KMS-11 (cell line): ENCODE measurements around the gene DLG1.

Source experiments
- H2AFZ ChIP-seq: fragments of 200-600 bp; sonication (generic); 2 replicates; pipeline ENCODE4 v1.6.1; 2016; ENCODE audit warnings: antibody characterized with exemption, mixed run types, low read depth
- H3K27ac ChIP-seq: fragments of 200-600 bp; sonication (generic); 2 replicates; pipeline ENCODE4 v1.6.1; 2016; ENCODE audit warnings: mild to moderate bottlenecking, mixed run types
- H3K27me3 ChIP-seq: fragments of 200-600 bp; sonication (generic); 2 replicates; pipeline ENCODE4 v1.6.1; 2017; ENCODE audit warnings: mild to moderate bottlenecking, low read depth, mixed run types, moderate library complexity; ENCODE audit not compliant: insufficient read depth
- H3K36me3 ChIP-seq: fragments of 200-600 bp; sonication (generic); 2 replicates; pipeline ENCODE4 v1.6.1; 2017; ENCODE audit warnings: mild to moderate bottlenecking, mixed run types; ENCODE audit not compliant: insufficient read depth
- H3K4me1 ChIP-seq: fragments of 200-600 bp; sonication (generic); 2 replicates; pipeline ENCODE4 v1.6.1; 2016; ENCODE audit warnings: mild to moderate bottlenecking, low read depth, mixed run types; ENCODE audit not compliant: poor library complexity, severe bottlenecking
- H3K4me2 ChIP-seq: fragments of 200-600 bp; sonication (generic); 2 replicates; pipeline ENCODE4 v1.7.0; 2016; ENCODE audit warnings: mild to moderate bottlenecking, mixed run types
- H3K4me3 ChIP-seq: fragments of 200-600 bp; sonication (generic); IDR thresholded peaks from 2 replicates; pipeline ENCODE4 v1.6.1; 2017; ENCODE audit warnings: low read depth, low read length, mixed read lengths; ENCODE audit not compliant: insufficient read depth
- H3K79me2 ChIP-seq: fragments of 200-600 bp; sonication (generic); 2 replicates; pipeline ENCODE4 v1.6.1; 2016; ENCODE audit warnings: low read depth, mixed run types; ENCODE audit not compliant: insufficient read depth
- H3K9ac ChIP-seq: fragments of 200-600 bp; sonication (generic); 2 replicates; pipeline ENCODE4 v1.6.1; 2016; ENCODE audit warnings: mild to moderate bottlenecking, mixed run types
- H4K20me1 ChIP-seq: fragments of 200-600 bp; sonication (generic); 2 replicates; pipeline ENCODE4 v1.6.1; 2016; ENCODE audit warnings: mild to moderate bottlenecking, mixed run types; ENCODE audit not compliant: insufficient read depth
- TF ChIP-seq, protein P1 (sequence below): fragments of 200-600 bp; sonication (generic); conservative IDR thresholded peaks from 2 replicates; pipeline ENCODE4 v1.6.1; 2017; ENCODE audit warnings: low read depth, mild to moderate bottlenecking, antibody characterized with exemption, low read length, moderate library complexity, mixed read lengths

The DLG1 gene

DNA sequence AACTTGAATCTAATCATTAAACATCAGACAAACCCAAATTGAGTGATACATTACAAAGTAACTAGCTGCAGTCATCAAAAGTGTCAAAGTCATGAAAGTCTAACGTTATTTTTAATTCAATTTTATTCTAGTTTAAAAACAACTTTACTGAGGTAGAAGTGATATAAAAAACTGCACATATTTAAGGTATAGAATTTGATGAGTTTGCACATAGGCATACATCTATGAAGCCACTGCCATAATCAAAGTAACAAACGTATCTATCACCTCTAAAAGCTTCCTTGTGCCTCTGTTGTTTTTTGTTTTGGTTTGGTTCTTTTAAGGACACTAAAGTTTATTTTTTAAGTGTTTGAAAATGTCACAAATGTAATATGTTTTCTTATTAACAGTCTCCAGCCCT lies 130.9 kb downstream of the DLG1 start:
- TF ChIP-seq, protein P1, sequence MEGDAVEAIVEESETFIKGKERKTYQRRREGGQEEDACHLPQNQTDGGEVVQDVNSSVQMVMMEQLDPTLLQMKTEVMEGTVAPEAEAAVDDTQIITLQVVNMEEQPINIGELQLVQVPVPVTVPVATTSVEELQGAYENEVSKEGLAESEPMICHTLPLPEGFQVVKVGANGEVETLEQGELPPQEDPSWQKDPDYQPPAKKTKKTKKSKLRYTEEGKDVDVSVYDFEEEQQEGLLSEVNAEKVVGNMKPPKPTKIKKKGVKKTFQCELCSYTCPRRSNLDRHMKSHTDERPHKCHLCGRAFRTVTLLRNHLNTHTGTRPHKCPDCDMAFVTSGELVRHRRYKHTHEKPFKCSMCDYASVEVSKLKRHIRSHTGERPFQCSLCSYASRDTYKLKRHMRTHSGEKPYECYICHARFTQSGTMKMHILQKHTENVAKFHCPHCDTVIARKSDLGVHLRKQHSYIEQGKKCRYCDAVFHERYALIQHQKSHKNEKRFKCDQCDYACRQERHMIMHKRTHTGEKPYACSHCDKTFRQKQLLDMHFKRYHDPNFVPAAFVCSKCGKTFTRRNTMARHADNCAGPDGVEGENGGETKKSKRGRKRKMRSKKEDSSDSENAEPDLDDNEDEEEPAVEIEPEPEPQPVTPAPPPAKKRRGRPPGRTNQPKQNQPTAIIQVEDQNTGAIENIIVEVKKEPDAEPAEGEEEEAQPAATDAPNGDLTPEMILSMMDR: no peak
- no peaks in the 10 kb centered on the region for H3K36me3 ChIP-seq
- no peaks in the 10 kb centered on the region for H4K20me1 ChIP-seq
- no peaks in the 10 kb centered on the region for H3K4me1 ChIP-seq
- H2AFZ ChIP-seq: no peak overlapping the region
- H3K4me3 ChIP-seq: no peak overlapping the region
- H3K27ac ChIP-seq: no peak overlapping the region
- no peaks in the 10 kb centered on the region for H3K27me3 ChIP-seq
- H3K4me2 ChIP-seq: no peak overlapping the region
- H3K9ac ChIP-seq: no peak overlapping the region
- no peaks in the 10 kb centered on the region for H3K79me2 ChIP-seq

DNA sequence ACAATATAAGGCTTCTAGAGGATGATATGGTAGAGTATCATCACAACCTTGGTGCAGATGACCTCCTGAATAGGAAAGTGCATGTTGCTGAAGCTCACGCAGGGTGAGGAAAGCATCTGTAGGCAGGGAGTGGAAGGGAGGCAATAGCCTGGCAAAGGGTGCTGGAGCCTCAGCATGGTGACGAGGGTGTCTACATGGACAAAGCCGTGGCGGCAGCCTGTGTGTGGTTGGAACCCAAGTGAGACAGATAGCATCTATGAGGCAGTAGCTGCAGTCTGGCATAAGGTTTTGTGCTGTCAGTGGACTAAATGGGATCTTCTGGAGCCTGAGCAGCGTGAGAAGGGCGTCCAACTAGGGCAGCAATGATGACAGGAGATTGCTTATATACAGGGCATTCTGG lies 132.5 kb downstream of the DLG1 start:
- no peak overlapping the region for H3K4me2 ChIP-seq

DNA sequence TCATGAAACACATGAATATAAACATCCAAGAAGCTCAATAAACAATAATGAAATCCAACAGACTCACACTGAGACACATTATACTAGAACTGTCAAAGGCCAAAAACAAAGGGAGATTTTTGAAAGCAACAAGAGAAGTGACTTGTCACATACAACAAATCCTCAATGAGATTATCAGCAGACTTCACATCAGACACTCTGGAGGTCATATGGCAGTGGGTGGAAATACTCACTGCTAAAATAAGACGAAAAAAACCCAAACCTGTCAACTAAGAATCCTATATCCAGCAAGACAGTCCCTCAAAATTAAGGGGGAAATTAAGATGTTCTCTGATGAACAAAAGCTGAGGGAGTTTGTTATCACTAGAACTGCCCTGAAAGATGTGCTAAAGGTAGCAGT lies 143.4 kb downstream of the DLG1 start:
- Histone ChIP-seq H3K27ac (no peak overlapping the region), H3K36me3 (no peaks in the 10 kb centered on the region), H3K4me1 (peaks cover 14% of the 10 kb centered on the region), H4K20me1 (no peaks in the 10 kb centered on the region), H3K4me3 (no peak overlapping the region), H3K4me2 (no peak overlapping the region), H3K79me2 (peaks cover 7% of the 10 kb centered on the region; the same call in 1 of the 2 replicates), H2AFZ (no peak overlapping the region), H3K9ac (no peak overlapping the region), H3K27me3 (no peaks in the 10 kb centered on the region)
- TF ChIP-seq, protein P1: no peak

More for the DNA sequence above, 132.5 kb downstream of the DLG1 start:
- H3K79me2 ChIP-seq: no peaks in the 10 kb centered on the region
- H2AFZ ChIP-seq: no peak overlapping the region
- TF ChIP-seq, protein P1: no peak
- H3K36me3 ChIP-seq: no peaks in the 10 kb centered on the region
- no peaks in the 10 kb centered on the region for H3K4me1 ChIP-seq
- H3K27ac ChIP-seq: no peak overlapping the region
- H3K4me3 ChIP-seq: no peak overlapping the region
- H3K9ac ChIP-seq: no peak overlapping the region
- H3K27me3 ChIP-seq: no peaks in the 10 kb centered on the region
- H4K20me1 ChIP-seq: no peaks in the 10 kb centered on the region

DNA sequence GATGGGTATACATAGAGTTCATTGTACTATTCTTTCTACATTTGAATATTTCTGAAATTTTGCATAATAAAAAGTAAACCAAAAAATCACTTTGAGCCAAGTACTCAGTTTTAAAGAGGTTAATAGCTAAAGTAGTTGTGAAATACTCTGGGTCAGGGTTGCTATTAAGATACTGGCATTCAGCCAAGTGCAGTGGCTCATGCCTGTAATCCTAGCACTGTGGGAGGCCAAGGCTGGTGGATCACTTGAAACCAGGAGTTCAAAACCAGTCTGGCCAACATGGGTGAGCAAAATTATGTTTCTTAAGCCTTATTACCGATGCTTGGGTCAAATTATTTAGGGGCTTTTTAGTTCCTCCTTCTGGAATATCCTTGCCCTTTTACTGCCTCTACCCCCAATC lies 146.8 kb downstream of the DLG1 start:
- TF ChIP-seq, protein P1: no peak
- Histone ChIP-seq H3K36me3 (no peaks in the 10 kb centered on the region), H3K4me2 (no peak overlapping the region; the same call in 1 of the 2 replicates), H3K79me2 (peaks cover 6% of the 10 kb centered on the region; the same call in 1 of the 2 replicates), H3K27ac (no peak overlapping the region), H3K9ac (no peak overlapping the region), H2AFZ (no peak overlapping the region), H3K27me3 (no peaks in the 10 kb centered on the region), H3K4me3 (no peak overlapping the region), H3K4me1 (peaks cover 14% of the 10 kb centered on the region), H4K20me1 (no peaks in the 10 kb centered on the region)
